ENCODE measurements around the gene GOT1. TPM values are rescaled to one million over a fixed set of nuclear protein-coding genes. Genes with fewer than 3 reads are reported as not detected.

GOT1 gene
- total RNA-seq, 1 donor from 2014 or later = 26.7 TPM

DNA sequence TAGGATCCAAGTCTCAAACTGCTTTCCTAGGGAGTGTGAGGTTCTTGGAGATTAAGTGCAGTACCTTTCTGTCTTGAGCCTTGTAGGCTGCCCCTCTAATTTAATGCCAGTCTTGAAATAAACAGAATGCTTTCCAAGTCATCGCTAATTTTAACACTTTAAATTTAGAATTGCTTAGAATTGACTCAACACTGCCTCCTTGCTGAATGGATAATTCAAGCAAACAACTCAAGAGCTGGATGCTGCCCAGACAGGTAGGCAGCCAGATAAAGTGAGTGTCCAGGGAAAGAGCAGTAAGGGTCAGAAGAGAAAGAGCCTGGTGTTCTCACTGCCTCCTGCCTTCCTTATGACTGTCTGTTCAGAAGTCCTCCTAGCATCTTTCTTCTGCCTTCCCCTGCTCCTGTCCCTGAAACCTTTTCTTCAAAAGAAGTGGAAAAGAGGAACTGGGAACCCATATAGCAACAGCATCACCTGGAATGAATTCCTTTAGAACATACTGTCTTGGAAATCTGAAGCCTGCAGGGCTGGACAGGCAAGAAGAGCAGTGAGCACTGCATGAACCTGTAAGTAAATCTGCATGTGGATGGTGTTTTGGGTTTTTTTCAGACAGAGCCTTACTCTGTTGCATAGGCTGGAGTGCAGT lies 3.1 kb upstream of the GOT1 start:
- intact Hi-C loops (cut with micrococcal nuclease) = loop anchor here (5.0 kb wide), 2 partner anchors 104 to 986 kb away; partner anchors contain the start of gene HPS1

DNA sequence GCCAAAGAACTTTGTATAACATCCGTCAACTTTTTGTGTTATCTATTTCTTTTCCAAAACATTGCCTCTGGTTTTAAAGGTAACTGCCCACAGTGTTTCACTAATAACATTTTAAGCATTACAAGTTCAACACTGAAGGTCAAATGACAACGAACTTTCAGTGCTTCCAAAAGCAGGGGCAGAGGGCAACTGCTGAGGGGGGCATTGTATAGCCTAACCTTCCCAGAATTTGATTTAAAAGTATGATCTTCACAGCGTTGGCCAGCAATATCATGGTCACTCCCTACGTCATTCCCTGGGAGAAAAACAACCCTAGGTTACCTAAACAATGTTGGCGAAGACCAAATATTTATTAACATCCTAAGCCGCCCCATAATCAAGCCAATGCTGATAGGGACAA lies 2.5 kb upstream of the GOT1 start:
- intact Hi-C loops (cut with micrococcal nuclease) = loop anchor here (5.0 kb wide), 2 partner anchors 104 to 986 kb away; partner anchors contain the start of gene HPS1

- intact Hi-C loops (cut with micrococcal nuclease) = loop anchor here (5.0 kb wide), 2 partner anchors 105 to 985 kb away; partner anchors contain the start of gene HPS1
These were observed 1.6 kb upstream of the GOT1 start for GRCh38 chr10:99432047-99432446.

GRCh38 chr10:99431190-99431760 lies 851 bp upstream of the GOT1 start:
- intact Hi-C loops (cut with micrococcal nuclease) = loop anchor here (5.0 kb wide), 2 partner anchors 106 to 984 kb away; partner anchors contain the start of gene HPS1

DNA sequence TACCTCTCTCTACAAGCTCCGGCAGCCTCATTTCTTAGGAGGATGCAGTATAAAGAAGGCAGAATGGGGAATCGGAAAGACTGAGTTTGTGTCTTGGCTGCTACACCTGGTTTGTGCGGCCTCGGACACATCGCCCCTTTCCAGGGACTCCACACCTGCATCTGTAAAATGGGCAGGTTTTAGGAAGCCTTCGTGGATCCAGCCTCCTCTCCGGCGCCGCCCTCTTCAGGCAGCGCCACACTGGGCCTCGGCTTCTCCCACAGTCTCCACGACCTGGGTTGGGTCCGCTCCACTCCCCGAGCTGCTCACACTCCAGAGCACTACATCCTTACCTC lies 341 bp downstream of the GOT1 start:
- intact Hi-C loops (cut with micrococcal nuclease) = loop anchor here (1.0 to 5.0 kb wide), 6 partner anchors 38 to 983 kb away; partner anchors contain the start of genes COX15, CUTC, ENTPD7 and HPS1

DNA sequence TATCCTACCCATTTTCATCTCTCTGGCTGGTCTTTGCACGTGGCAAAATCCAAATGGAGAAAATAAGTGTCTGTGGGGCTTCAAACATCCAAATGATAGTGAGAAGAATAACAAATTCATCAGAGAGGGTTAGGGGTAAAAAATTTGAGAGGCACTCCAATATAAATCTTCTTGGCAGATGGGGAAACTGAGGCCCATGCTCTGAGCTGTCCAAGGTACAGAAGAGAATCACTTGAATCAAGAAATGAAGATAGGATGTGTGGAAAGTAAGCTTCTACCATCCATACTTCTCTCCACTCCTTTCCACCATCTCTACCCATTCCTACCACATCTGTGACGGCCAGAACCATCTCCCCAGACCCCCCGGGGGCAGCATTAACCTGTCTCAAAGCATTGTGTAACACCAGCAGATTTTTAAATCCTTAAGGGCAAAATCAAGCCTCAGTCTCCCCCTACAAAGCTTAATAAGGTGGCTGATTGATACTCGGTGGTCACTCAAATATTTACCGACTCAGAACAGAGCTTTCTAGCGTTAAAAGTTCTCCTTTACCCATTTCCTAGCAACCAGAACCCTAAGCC lies 818 bp downstream of the GOT1 start:
- intact Hi-C loops (cut with micrococcal nuclease) = loop anchor here (1.0 to 5.0 kb wide), 6 partner anchors 37 to 982 kb away; partner anchors contain the start of genes COX15, CUTC, ENTPD7 and HPS1

DNA sequence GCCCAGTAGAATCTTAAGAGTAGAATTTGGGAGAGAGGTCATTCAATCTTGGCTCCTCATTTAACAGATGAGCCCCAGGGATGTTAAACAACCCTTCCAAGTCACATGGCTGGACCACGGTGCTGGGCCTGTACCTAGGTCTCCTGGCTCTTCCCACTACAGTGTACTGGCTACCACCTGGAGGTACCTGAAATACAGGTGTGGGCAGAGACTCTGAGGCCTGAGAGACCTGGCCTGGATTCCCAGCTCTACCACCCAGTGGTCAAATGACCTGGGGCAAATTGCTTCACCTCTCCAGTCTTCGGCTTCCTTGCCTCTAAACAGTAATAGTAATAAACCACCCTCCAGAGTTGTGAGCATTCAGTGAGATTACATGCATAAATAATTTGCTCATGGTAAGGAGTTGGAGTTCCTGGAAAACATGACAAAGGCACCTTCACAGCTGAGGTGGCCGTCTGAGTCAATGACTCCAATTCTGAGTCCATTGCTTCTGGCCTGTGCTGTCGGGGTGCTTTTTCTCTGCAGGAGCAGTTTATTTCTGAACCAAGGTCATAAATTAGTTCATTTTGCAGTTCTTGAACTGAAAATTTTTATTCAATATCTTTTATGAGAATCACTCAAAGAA lies 2.7 kb downstream of the GOT1 start:
- intact Hi-C loops (cut with micrococcal nuclease) = no loop called here

DNA sequence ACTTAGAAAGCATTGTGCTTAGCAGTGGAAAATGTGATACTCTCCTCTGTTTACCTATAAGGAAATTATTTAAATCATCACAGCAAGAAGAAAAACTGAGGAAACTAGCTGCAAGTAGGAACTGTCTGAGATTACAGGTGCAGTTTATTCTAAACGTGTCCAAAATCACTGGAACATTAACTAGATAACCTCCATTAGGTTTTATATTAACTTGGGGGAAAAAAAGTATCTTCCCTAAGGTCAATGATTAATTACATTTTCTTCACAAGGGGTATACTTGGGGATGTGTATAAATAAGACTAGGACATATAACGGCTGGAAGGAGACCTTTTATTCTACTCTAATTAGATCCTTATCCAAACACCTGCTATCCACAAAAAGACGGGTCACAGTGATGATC lies 3.7 kb downstream of the GOT1 start:
- intact Hi-C loops (cut with micrococcal nuclease) = no loop called here

DNA sequence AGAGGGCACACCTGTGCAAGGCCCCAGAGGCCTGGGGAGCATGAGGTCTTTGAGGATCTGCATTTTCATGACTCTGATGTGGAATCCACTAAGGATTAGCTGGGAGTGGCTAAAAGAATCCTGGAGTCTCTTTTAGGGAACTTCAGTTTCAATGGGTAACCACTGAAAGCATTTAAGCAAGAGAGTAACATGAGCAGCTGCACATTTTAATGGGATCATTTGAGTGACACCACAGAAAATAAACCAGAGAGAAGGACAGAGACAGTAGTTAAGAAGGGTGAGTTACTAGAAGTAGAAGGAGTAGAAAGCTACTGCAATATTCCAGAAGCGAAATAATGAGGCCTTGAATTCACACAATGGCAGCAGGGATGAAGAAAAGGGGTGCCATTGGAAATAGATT lies 5.2 kb downstream of the GOT1 start:
- intact Hi-C loops (cut with micrococcal nuclease) = no loop called here

DNA sequence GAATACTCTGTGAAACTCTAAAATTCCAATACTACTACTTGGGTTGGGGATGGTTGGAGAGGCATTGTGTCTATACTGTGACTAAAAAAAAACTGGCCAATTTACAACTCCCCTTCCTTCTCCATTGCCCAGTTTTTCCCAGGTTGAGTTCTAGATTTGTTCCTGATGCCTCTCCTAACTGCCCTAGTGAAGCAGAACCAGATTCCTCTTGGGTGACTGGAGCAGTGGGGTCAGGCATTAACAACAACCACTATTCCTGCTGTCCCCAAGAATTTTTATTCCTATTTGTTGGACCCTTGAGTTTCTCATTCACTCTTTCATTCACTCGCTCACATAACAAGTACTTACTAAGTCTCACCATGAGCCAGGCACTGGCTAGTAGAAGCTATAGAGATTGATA lies 5.8 kb downstream of the GOT1 start:
- intact Hi-C loops (cut with micrococcal nuclease) = no loop called here

GRCh38 chr10:99422529-99423096 lies 7.8 kb downstream of the GOT1 start:
- intact Hi-C loops (cut with micrococcal nuclease) = no loop called here

GRCh38 chr10:99421233-99421739 lies 9.1 kb downstream of the GOT1 start:
- intact Hi-C loops (cut with micrococcal nuclease) = no loop called here

GRCh38 chr10:99419688-99420087 lies 10.7 kb downstream of the GOT1 start:
- intact Hi-C loops (cut with micrococcal nuclease) = no loop called here

DNA sequence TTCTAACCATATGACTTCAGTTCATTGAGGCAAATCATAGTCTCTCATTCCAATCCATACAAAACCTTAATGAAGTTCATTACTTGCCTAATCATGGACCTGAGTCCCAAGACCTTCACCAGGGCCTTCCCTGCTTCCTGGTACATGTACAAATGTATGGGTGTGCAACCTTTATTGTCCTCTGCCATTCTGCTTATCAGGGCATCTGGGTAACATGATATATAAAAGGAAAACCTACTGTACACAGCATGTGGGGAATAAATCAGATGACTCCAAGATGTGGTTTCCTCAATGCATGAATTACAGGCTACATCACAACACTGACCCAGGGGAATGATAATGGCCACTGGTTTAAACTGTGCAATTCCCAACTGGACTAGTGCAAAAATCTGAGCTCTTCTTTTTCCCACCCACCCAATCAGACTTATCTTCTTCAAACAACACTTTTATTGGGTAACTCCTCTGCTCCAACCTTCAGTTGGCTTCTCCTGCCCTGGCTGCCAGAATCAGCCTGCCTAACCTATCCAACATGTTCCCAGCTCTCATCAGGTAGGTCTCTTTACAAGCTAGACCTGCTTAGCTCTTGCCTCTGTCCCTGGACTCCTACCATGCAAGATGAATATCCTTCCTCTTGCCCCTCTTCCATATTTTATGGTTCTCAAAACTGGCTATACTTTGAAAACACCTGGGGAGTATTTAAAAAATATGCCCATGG lies 11.4 kb downstream of the GOT1 start:
- intact Hi-C loops (cut with micrococcal nuclease) = no loop called here

- intact Hi-C loops (cut with micrococcal nuclease) = no loop called here
These were observed 18.3 kb downstream of the GOT1 start for GRCh38 chr10:99412099-99412498.

DNA sequence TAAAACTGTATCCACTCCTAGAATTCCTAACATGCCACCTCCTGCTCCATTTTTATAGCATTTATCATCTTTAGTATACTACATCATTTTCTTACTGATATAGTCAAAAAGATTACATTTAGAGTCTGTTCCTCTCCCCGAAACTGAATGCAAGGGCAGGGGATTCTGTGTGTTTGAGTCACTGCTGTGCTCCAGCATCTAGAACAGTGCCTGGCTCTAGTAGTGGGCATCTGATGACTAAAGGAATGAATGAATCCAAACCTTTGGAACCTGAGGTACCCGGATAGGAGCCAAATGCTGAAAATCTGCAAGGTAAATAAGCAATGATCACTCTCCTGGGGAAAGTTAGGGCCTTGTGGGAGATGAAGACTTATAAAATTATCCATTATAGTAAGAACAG lies 18.9 kb downstream of the GOT1 start:
- intact Hi-C loops (cut with micrococcal nuclease) = no loop called here

- intact Hi-C loops (cut with micrococcal nuclease) = no loop called here
These were observed 19.5 kb downstream of the GOT1 start for GRCh38 chr10:99410876-99411275.

DNA sequence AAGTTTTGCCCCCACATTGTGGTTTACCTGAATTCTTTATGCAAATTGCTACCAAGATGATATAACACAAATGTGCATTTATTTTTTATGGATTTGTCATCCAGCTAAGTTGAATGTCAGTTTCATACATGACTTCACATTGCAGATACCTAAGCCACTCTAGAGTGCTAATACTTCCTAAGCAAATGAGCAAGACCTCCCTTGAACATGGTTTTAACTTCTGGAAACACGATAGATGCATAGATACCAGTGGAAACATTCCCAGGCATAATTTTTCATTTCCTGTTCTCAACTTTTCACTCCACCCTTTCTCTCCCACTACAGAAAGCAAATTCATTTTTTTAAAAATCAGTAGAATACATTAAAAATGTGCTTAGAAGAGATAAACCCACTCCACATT lies 20.3 kb downstream of the GOT1 start:
- intact Hi-C loops (cut with micrococcal nuclease) = no loop called here

- intact Hi-C loops (cut with micrococcal nuclease) = no loop called here
These were observed 24.3 kb downstream of the GOT1 start for GRCh38 chr10:99406149-99406548.

- intact Hi-C loops (cut with micrococcal nuclease) = no loop called here
These were observed 26.8 kb downstream of the GOT1 start for GRCh38 chr10:99403674-99404073.

DNA sequence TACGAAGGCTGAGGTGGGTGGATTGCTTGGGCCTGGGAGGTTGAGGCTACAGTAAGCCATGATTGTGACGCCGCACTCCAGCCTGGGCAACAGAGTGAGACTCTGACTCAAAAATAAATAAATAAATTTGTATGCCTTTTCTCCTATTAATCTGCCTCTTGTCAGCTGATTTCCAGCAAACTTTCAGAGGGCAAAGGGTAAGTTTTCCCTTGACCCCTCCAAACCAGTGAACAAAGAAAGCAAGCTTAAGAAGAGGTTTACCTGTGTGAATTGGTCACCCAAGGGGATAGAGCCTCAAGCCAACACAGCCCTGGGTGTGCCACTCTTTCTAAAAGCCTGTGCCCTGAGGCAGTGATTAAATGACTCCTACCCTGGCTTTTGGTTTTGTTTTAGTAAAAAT lies 30.8 kb downstream of the GOT1 start:
- intact Hi-C loops (cut with micrococcal nuclease) = no loop called here

Measured in T-helper 2 cell treated with Interferon-gamma antibody and Interleukin-4, amounts not matched to agents 100 ng/mL and 5 ng/mL, for 36 hours (primary cell).